Cardiac muscle cell (in vitro differentiated cells and primary cell): ENCODE data around the gene VWDE. TPM values are rescaled to one million over a fixed set of nuclear protein-coding genes. Genes with fewer than 3 reads are reported as not detected.

ENCODE experiments used
- DNase-seq, 2 donors: peaks; one replicate each; pipeline versions ENCODE4 v3.0.0 to v3.0.0-alpha.2; 2010 to 2017; ENCODE audit warnings: low read depth in 1 of 2, low spot score in 1 of 2
- H3K27ac ChIP-seq: fragments of 200-600 bp; sonication (generic); 2 replicates; pipeline ENCODE4 v1.5.1; 2016
- H3K27me3 ChIP-seq: fragments of 200-600 bp; sonication (generic); 2 replicates; pipeline ENCODE4 v1.6.0; 2016; ENCODE audit warnings: control low read depth
- H3K36me3 ChIP-seq: fragments of 200-600 bp; sonication (generic); 2 replicates; pipeline ENCODE4 v1.5.1; 2016; ENCODE audit warnings: control low read depth
- H3K4me1 ChIP-seq: fragments of 200-600 bp; sonication (generic); 2 replicates; pipeline ENCODE4 v1.8.1; 2017; ENCODE audit warnings: low read depth, mild to moderate bottlenecking, mixed run types
- H3K4me3 ChIP-seq: fragments of 200-600 bp; sonication (generic); 2 replicates; pipeline ENCODE4 v1.5.1; 2016; ENCODE audit warnings: mild to moderate bottlenecking
- H3K9me3 ChIP-seq: fragments of 200-600 bp; sonication (generic); 2 replicates; pipeline ENCODE4 v1.5.1; 2017; ENCODE audit warnings: low read depth, mild to moderate bottlenecking, control low read depth
- polyA plus RNA-seq: library from polyadenylated mRNA; unstranded; fragments of >200 nt; fragmentation: Nextera tagmentation; extraction: Ambion mirVana; gene quantifications from 2 replicates; pipeline ENCODE4 v1.2.1, GENCODE V29; 2016
- total RNA-seq: library from RNA; depleted of rRNA; stranded (reverse); fragments of >200 nt; gene quantifications from 2 replicates; pipeline ENCODE4 v1.2.3, GENCODE V29; 2016
- TF ChIP-seq, protein P1 (sequence below): IDR thresholded peaks from 2 replicates; pipeline ENCODE4 v1.5.1; 2012; ENCODE audit warnings: low read depth, mild to moderate bottlenecking, low read length

Gene VWDE
- total and polyA plus RNA-seq, 2 experiments from 2014 or later = 51.5 to 95.8 TPM

DNA sequence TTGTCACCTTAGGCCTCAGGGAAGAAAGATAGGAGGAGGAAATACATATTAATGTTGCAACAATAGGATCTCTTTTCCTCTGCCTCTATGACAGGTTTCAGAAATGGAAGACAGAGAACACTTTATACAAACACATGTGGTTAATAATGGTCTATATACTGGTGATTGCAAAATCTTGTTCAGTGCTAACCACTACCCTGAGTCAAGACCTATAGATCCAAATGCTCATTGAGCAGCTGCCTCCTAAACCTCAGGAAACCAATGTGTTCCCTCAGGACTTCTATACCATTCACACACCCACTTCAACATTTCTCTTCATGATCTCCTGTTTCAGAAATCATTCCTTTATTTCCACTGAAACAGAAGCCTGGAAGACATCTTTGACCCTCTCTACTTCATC lies 32.5 kb upstream of the VWDE start:
- TF ChIP-seq, protein P1, sequence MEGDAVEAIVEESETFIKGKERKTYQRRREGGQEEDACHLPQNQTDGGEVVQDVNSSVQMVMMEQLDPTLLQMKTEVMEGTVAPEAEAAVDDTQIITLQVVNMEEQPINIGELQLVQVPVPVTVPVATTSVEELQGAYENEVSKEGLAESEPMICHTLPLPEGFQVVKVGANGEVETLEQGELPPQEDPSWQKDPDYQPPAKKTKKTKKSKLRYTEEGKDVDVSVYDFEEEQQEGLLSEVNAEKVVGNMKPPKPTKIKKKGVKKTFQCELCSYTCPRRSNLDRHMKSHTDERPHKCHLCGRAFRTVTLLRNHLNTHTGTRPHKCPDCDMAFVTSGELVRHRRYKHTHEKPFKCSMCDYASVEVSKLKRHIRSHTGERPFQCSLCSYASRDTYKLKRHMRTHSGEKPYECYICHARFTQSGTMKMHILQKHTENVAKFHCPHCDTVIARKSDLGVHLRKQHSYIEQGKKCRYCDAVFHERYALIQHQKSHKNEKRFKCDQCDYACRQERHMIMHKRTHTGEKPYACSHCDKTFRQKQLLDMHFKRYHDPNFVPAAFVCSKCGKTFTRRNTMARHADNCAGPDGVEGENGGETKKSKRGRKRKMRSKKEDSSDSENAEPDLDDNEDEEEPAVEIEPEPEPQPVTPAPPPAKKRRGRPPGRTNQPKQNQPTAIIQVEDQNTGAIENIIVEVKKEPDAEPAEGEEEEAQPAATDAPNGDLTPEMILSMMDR = no peak
- no peaks in the 10 kb centered on the region for H3K4me1 ChIP-seq
- H3K9me3 ChIP-seq = no peaks in the 10 kb centered on the region
- no peaks in the 10 kb centered on the region for H3K27me3 ChIP-seq
- H3K4me3 ChIP-seq = no peak overlapping the region
- H3K27ac ChIP-seq = no peak overlapping the region
- no peaks in the 10 kb centered on the region for H3K36me3 ChIP-seq
- DNase-seq = no peak

GRCh38 chr7:12434012-12434642 lies 30.5 kb upstream of the VWDE start:
- Histone ChIP-seq H3K9me3 (no peaks in the 10 kb centered on the region), H3K36me3 (no peaks in the 10 kb centered on the region), H3K4me1 (no peaks in the 10 kb centered on the region), H3K4me3 (no peak overlapping the region), H3K27me3 (no peaks in the 10 kb centered on the region), H3K27ac (no peak overlapping the region)
- TF ChIP-seq, protein P1 = peak; percentile 45
- peak in 1 of 2 donors; percentile 2 for DNase-seq

DNA sequence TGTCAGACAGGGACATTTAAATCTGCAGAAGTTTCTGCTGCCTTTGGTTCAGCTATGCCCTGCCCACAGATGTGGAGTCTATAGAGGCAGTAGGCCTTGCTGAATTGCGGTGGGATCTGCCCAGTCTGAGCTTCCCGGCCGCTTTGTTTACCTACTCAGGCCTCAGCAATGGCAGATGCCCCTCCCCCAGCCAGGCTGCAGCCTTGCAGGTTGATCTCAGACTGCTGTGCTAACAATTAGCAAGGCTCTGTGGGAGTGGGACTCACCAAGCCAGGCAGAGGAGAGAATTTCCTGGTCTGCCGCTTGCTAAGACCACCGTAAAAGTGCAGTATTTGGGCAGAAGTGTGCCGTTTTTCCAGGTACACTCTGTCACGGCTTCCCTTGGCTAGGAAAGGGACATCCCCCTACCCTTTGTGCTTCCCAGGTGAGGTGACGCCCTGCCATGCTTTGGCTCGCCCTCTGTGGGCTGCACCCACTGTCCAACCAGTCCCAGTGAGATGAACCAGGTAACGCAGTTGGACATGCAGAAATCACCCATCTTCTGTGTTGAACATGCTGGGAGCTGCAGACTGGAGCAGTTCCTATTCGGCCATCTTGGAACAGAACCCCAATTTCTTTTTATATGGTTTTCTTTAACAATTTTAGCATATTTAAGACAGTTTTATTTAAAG lies 28.4 kb upstream of the VWDE start:
- Histone ChIP-seq H3K36me3 (no peaks in the 10 kb centered on the region), H3K27me3 (no peaks in the 10 kb centered on the region), H3K4me3 (no peak overlapping the region), H3K9me3 (no peaks in the 10 kb centered on the region), H3K4me1 (no peaks in the 10 kb centered on the region), H3K27ac (no peak overlapping the region)
- DNase-seq = no peak
- TF ChIP-seq, protein P1 = no peak

DNA sequence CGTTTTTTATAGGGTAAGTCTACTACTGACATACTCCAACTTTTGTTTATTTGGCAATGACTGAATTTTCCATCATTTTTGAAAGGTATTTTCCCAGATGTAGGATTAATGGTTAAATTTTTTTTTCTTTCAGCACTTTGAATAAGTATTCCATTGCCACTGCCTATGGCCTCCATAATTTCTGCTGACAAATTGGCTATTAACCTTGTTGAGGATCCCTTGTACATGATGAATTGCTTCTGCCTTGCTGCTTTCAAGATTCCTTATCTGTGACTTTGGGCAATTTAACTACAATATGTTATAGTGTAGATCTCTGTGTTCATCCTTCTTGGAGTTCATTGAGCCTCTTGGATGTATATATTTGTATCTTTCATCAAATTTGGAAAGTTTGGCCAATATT lies 21.6 kb upstream of the VWDE start:
- no peak for DNase-seq
- TF ChIP-seq, protein P1 = no peak
- Histone ChIP-seq H3K4me1 (no peaks in the 10 kb centered on the region), H3K36me3 (no peaks in the 10 kb centered on the region), H3K27me3 (no peaks in the 10 kb centered on the region), H3K9me3 (no peaks in the 10 kb centered on the region), H3K4me3 (no peak overlapping the region), H3K27ac (no peak overlapping the region)

GRCh38 chr7:12423997-12424745 lies 20.5 kb upstream of the VWDE start:
- no peaks in the 10 kb centered on the region for H3K4me1 ChIP-seq
- H3K27me3 ChIP-seq = no peaks in the 10 kb centered on the region
- DNase-seq = no peak
- TF ChIP-seq, protein P1 = no peak
- no peaks in the 10 kb centered on the region for H3K36me3 ChIP-seq
- no peak overlapping the region for H3K4me3 ChIP-seq
- no peak overlapping the region for H3K27ac ChIP-seq
- H3K9me3 ChIP-seq = no peaks in the 10 kb centered on the region
